HEK293 (cell line): ENCODE data around the gene EYS.
"Not testable (repeated sequence)": the region's sequence is repeated elsewhere in the genome, so short reads cannot be mapped to it uniquely, and the experiment has no call there.

Experiments
- CTCF ChIA-PET: fragments of 350-600 bp; formaldehyde crosslinking; extraction: SDS; loops from one replicate; lab custom pipeline; 2021; ENCODE audit warnings: antibody characterized with exemption; lab: Yijun Ruan, JAX
- POLR2A ChIA-PET: fragments of 300-600 bp; formaldehyde crosslinking; extraction: SDS; loops from one replicate; lab custom pipeline; 2020; ENCODE audit warnings: antibody characterized with exemption, inconsistent platforms; lab: Yijun Ruan, JAX
- H3K27ac ChIP-seq: fragments of 200-500 bp; sonication (Bioruptor generic); 2 replicates; pipeline ENCODE4 v1.5.1; 2014; ENCODE audit warnings: low read depth, low read length, control low read depth, inconsistent platforms; ENCODE audit errors: extremely low read depth
- H3K36me3 ChIP-seq, 2 experiments: fragments of 200-500 bp in 1 of 2; sonication (Bioruptor generic) in 1 of 2; 1 replicate in 1 of 2; 2 replicates in 1 of 2; pipeline ENCODE4 v1.5.1; 2014 to 2017; ENCODE audit warnings: inconsistent platforms in 2 of 2, low read length in 2 of 2; ENCODE audit not compliant: control insufficient read depth in 2 of 2, insufficient read depth in 1 of 2
- H3K4me1 ChIP-seq: fragments of 200-500 bp; sonication (Bioruptor generic); 2 replicates; pipeline ENCODE4 v1.5.1; 2014; ENCODE audit warnings: mild to moderate bottlenecking, low read length, inconsistent platforms; ENCODE audit not compliant: control insufficient read depth, insufficient read depth
- H3K4me3 ChIP-seq: 2 replicates; pipeline ENCODE4 v1.5.1; 2011; ENCODE audit warnings: low read depth, mild to moderate bottlenecking, control low read depth, low read length, moderate library complexity
- H3K9me3 ChIP-seq: fragments of 200-500 bp; sonication (Bioruptor generic); 2 replicates; pipeline ENCODE4 v1.5.1; 2014; ENCODE audit warnings: low read depth, low read length, inconsistent platforms; ENCODE audit not compliant: control insufficient read depth, insufficient read depth
- BCL11A ChIP-seq: fragments of 450-650 bp; formaldehyde crosslinking; IDR thresholded peaks from 2 replicates; pipeline ENCODE4 v1.5.1; 2016; ENCODE audit warnings: low read depth, missing biosample characterization, missing genetic modification characterization
- BCL11B ChIP-seq: fragments of 450-650 bp; formaldehyde crosslinking; IDR thresholded peaks from 2 replicates; pipeline ENCODE4 v1.5.1; 2016; ENCODE audit warnings: low read depth, missing biosample characterization, missing genetic modification characterization
- HOXD13 ChIP-seq: sonication (generic); formaldehyde crosslinking; IDR thresholded peaks from 2 replicates; pipeline ENCODE4 v1.8.0; 2022; ENCODE audit warnings: missing genetic modification reagents, borderline replicate concordance
- KLF16 ChIP-seq: fragments of 450-650 bp; formaldehyde crosslinking; IDR thresholded peaks from 2 replicates; pipeline ENCODE4 v1.5.1; 2017; ENCODE audit warnings: missing biosample characterization, missing genetic modification characterization
- MZF1 ChIP-seq: fragments of 450-650 bp; formaldehyde crosslinking; IDR thresholded peaks from 2 replicates; pipeline ENCODE4 v1.5.1; 2017; ENCODE audit warnings: missing biosample characterization, missing genetic modification characterization, borderline replicate concordance
- OVOL3 ChIP-seq: fragments of 450-650 bp; formaldehyde crosslinking; IDR thresholded peaks from 2 replicates; pipeline ENCODE4 v1.5.1; 2016; ENCODE audit warnings: missing biosample characterization, missing genetic modification characterization
- PRDM6 ChIP-seq: fragments of 450-650 bp; formaldehyde crosslinking; IDR thresholded peaks from 2 replicates; pipeline ENCODE4 v1.5.1; 2017; ENCODE audit warnings: missing biosample characterization, missing genetic modification characterization
- SP7 ChIP-seq: fragments of 450-650 bp; formaldehyde crosslinking; IDR thresholded peaks from 2 replicates; pipeline ENCODE4 v1.5.1; 2016; ENCODE audit warnings: missing biosample characterization, missing genetic modification characterization
- TSHZ1 ChIP-seq: fragments of 450-650 bp; formaldehyde crosslinking; IDR thresholded peaks from 2 replicates; pipeline ENCODE4 v1.5.1; 2016; ENCODE audit warnings: missing biosample characterization, missing genetic modification characterization, borderline replicate concordance
- ZBTB1 ChIP-seq: fragments of 450-650 bp; formaldehyde crosslinking; IDR thresholded peaks from 2 replicates; pipeline ENCODE4 v1.5.1; 2016; ENCODE audit warnings: missing biosample characterization, missing genetic modification characterization
- ZNF121 ChIP-seq: fragments of 450-650 bp; formaldehyde crosslinking; IDR thresholded peaks from 2 replicates; pipeline ENCODE4 v1.5.1; 2016; ENCODE audit warnings: missing biosample characterization, missing genetic modification characterization
- ZNF175 ChIP-seq: fragments of 450-650 bp; formaldehyde crosslinking; IDR thresholded peaks from 2 replicates; pipeline ENCODE4 v1.5.1; 2016; ENCODE audit warnings: missing biosample characterization, missing genetic modification characterization
- ZNF248 ChIP-seq: fragments of 450-650 bp; formaldehyde crosslinking; IDR thresholded peaks from 2 replicates; pipeline ENCODE4 v1.5.1; 2017; ENCODE audit warnings: missing biosample characterization, missing genetic modification characterization
- ZNF561 ChIP-seq: fragments of 450-650 bp; IDR thresholded peaks from 2 replicates; pipeline ENCODE4 v1.5.1; 2018; ENCODE audit warnings: missing biosample characterization, missing genetic modification characterization, borderline replicate concordance
- ZNF571 ChIP-seq: fragments of 450-650 bp; formaldehyde crosslinking; IDR thresholded peaks from 2 replicates; pipeline ENCODE4 v1.5.0; 2017; ENCODE audit warnings: missing biosample characterization, missing genetic modification characterization
- ZNF639 ChIP-seq: fragments of 450-650 bp; formaldehyde crosslinking; IDR thresholded peaks from 2 replicates; pipeline ENCODE4 v1.5.1; 2016; ENCODE audit warnings: missing biosample characterization, missing genetic modification characterization
- ZNF654 ChIP-seq: fragments of 450-650 bp; formaldehyde crosslinking; IDR thresholded peaks from 2 replicates; pipeline ENCODE4 v1.5.1; 2016; ENCODE audit warnings: low read depth, missing biosample characterization, missing genetic modification characterization
- ZNF776 ChIP-seq: fragments of 450-650 bp; formaldehyde crosslinking; IDR thresholded peaks from 2 replicates; pipeline ENCODE4 v1.5.0; 2017; ENCODE audit warnings: missing biosample characterization, missing genetic modification characterization, borderline replicate concordance
- ZNF792 ChIP-seq: fragments of 450-650 bp; formaldehyde crosslinking; IDR thresholded peaks from 2 replicates; pipeline ENCODE4 v1.5.1; 2016; ENCODE audit warnings: missing biosample characterization, missing genetic modification characterization
- ZSCAN16 ChIP-seq: fragments of 450-650 bp; formaldehyde crosslinking; IDR thresholded peaks from 2 replicates; pipeline ENCODE4 v1.5.1; 2016; ENCODE audit warnings: missing biosample characterization, missing genetic modification characterization

EYS gene

GRCh38 chr6:64034291-64034690, 1672.7 kb downstream of the EYS start:
- Histone ChIP-seq H3K27ac (no peak overlapping the region), H3K4me3 (no peak overlapping the region), H3K9me3 (no peaks in the 10 kb centered on the region), H3K36me3 (no peaks in the 10 kb centered on the region), H3K4me1 (peaks cover 5% of the 10 kb centered on the region)
- TF ChIP-seq ZNF571 (tag by site-specific recombination) (no peak), BCL11A (no peak), ZNF654 (tag by site-specific recombination) (no peak), TSHZ1 (tag by site-specific recombination) (no peak), ZBTB1 (tag by site-specific recombination) (no peak), ZNF561 (tag by site-specific recombination) (no peak), SP7 (tag by site-specific recombination) (no peak), BCL11B (tag by site-specific recombination) (no peak), PRDM6 (tag by site-specific recombination) (no peak), OVOL3 (tag by site-specific recombination) (no peak), ZNF776 (tag by site-specific recombination) (no peak), ZSCAN16 (tag by site-specific recombination) (no peak), ZNF248 (tag by site-specific recombination) (no peak), ZNF792 (tag by site-specific recombination) (no peak), MZF1 (tag by site-specific recombination) (no peak), ZNF121 (no peak), ZNF175 (tag by site-specific recombination) (no peak), ZNF639 (no peak), KLF16 (no peak), HOXD13 (no peak)
- ChIA-PET POLR2A (no interaction called here), CTCF (no interaction called here)

- H3K9me3 ChIP-seq, H3K4me1 ChIP-seq, H3K4me3 ChIP-seq, H3K27ac ChIP-seq, CTCF ChIA-PET, H3K36me3 ChIP-seq: not testable (repeated sequence)
- POLR2A ChIA-PET: interaction anchor here (1.0 kb wide), 1 partner anchor 26 kb away, joined by 3 read pairs; no protein-coding TSS in a partner anchor
Observed at GRCh38 chr6:64030950-64031618, 1675.9 kb downstream of the EYS start.
